SH-SY5Y (cell line): ENCODE data around the gene TNS1.

Experiments used
- GATA2 ChIP-seq: IDR thresholded peaks from 2 replicates; pipeline ENCODE4 v1.6.1; 2011; ENCODE audit warnings: mild to moderate bottlenecking, low read depth, low read length
- GATA3 ChIP-seq: IDR thresholded peaks from 2 replicates; pipeline ENCODE4 v1.6.1; 2011; ENCODE audit warnings: low read depth, mild to moderate bottlenecking, low read length, moderate library complexity

- TF ChIP-seq GATA2 (no peak), GATA3 (no peak)
Measured at GRCh38 chr2:218002143-218002844, 501 bp downstream of the TNS1 start.
